ENCODE measurements around the gene CEP250.
"Not testable (repeated sequence)": the region's sequence is repeated elsewhere in the genome, so short reads cannot be mapped to it uniquely, and the experiment has no call there.

Gene CEP250

GRCh38 chr20:35525639-35526038 is 70.2 kb downstream of the CEP250 start:
- DNase-seq (ENCODE audit: low read depth, low spot score) = no peak

- DNase-seq (ENCODE audit: low read depth, low spot score) = no peak
Measured at GRCh38 chr20:35527122-35527769, 71.8 kb downstream of the CEP250 start.

GRCh38 chr20:35529552-35529951 is 74.2 kb downstream of the CEP250 start, which contains the start of gene C20orf173:
TSS of gene C20orf173 (minus strand) at chr20:35529652. CDS start at chr20:35529373, 279 bp downstream.
- no peak for DNase-seq (ENCODE audit: low read depth, low spot score)

- peak; percentile 85 for DNase-seq (ENCODE audit: low read depth, low spot score)
Measured at GRCh38 chr20:35539756-35540212, 84.4 kb downstream of the CEP250 start.

- DNase-seq (ENCODE audit: low read depth, low spot score) = no peak
Measured at GRCh38 chr20:35541118-35541782, 85.9 kb downstream of the CEP250 start.

GRCh38 chr20:35541783-35542662 is 86.6 kb downstream of the CEP250 start, which contains the start of gene ERGIC3:
TSS of gene ERGIC3 (plus strand) at chr20:35542078. CDS start at chr20:35542098, 20 bp downstream.
- peak; percentile 79 for DNase-seq (ENCODE audit: low read depth, low spot score)

GRCh38 chr20:35542990-35543389 is 87.6 kb downstream of the CEP250 start:
- DNase-seq (ENCODE audit: low read depth, low spot score) = no peak

GRCh38 chr20:35544436-35544835 is 89.0 kb downstream of the CEP250 start:
- DNase-seq (ENCODE audit: low read depth, low spot score) = no peak

- not testable (repeated sequence) for DNase-seq (ENCODE audit: low read depth, low spot score)
Measured at GRCh38 chr20:35544941-35545340, 89.5 kb downstream of the CEP250 start.

GRCh38 chr20:35546127-35546526 is 90.7 kb downstream of the CEP250 start:
- DNase-seq (ENCODE audit: low read depth, low spot score) = no peak

- DNase-seq (ENCODE audit: low read depth, low spot score) = no peak
Measured at GRCh38 chr20:35547329-35547728, 91.9 kb downstream of the CEP250 start.

- no peak for DNase-seq (ENCODE audit: low read depth, low spot score)
Measured at GRCh38 chr20:35551503-35551902, 96.1 kb downstream of the CEP250 start.

GRCh38 chr20:35552914-35553313 is 97.5 kb downstream of the CEP250 start:
- no peak for DNase-seq (ENCODE audit: low read depth, low spot score)

GRCh38 chr20:35555461-35555860 is 100.1 kb downstream of the CEP250 start:
- DNase-seq (ENCODE audit: low read depth, low spot score) = not testable (repeated sequence)

GRCh38 chr20:35555951-35556645 is 100.7 kb downstream of the CEP250 start:
- no peak for DNase-seq (ENCODE audit: low read depth, low spot score)

- DNase-seq (ENCODE audit: low read depth, low spot score) = no peak
Measured at GRCh38 chr20:35556871-35557270, 101.5 kb downstream of the CEP250 start.

- no peak for DNase-seq (ENCODE audit: low read depth, low spot score)
Measured at GRCh38 chr20:35558451-35558850, 103.1 kb downstream of the CEP250 start.

- DNase-seq (ENCODE audit: low read depth, low spot score) = no peak
Measured at GRCh38 chr20:35559042-35559693, 103.8 kb downstream of the CEP250 start.

GRCh38 chr20:35560105-35560511 is 104.7 kb downstream of the CEP250 start:
- DNase-seq (ENCODE audit: low read depth, low spot score) = no peak

- DNase-seq (ENCODE audit: low read depth, low spot score) = no peak
Measured at GRCh38 chr20:35560541-35560940, 105.1 kb downstream of the CEP250 start.

- DNase-seq (ENCODE audit: low read depth, low spot score) = no peak
Measured at GRCh38 chr20:35561268-35561667, 105.9 kb downstream of the CEP250 start.

All from iPS DF 19.7 (cell line).